ENCODE results near the gene NKAIN1.
"Not testable (repeated sequence)": the region's sequence is repeated elsewhere in the genome, so short reads cannot be mapped to it uniquely, and the experiment has no call there.

NKAIN1 gene

GRCh38 chr1:31239653-31240241, at the start of gene NKAIN1:
TSS of gene NKAIN1 (minus strand) at chr1:31239887. CDS start at chr1:31239547, 340 bp downstream.
- H3K27ac ChIP-seq: no peak within 1 kb of the TSS

GRCh38 chr1:31289021-31289420, 49.3 kb upstream of the NKAIN1 start:
- H3K27ac ChIP-seq: no peak overlapping the region
- no peak for TF ChIP-seq CTCF (conservative IDR thresholded peaks at IDR 0.05)
- TF ChIP-seq ZFX (IDR thresholded peaks at IDR 0.05): no peak

More at GRCh38 chr1:31239653-31240241, at the start of gene NKAIN1:
- no peak for TF ChIP-seq CTCF (conservative IDR thresholded peaks at IDR 0.05)
- no peak for TF ChIP-seq ZFX (IDR thresholded peaks at IDR 0.05)

- not testable (repeated sequence) for H3K27ac ChIP-seq
Observed at GRCh38 chr1:31287791-31288190, 48.1 kb upstream of the NKAIN1 start.

GRCh38 chr1:31282426-31282825, 42.7 kb upstream of the NKAIN1 start:
- not testable (repeated sequence) for H3K27ac ChIP-seq

GRCh38 chr1:31273619-31274018, 33.9 kb upstream of the NKAIN1 start:
- no peak overlapping the region for H3K27ac ChIP-seq

GRCh38 chr1:31272369-31272768, 32.7 kb upstream of the NKAIN1 start:
- no peak overlapping the region for H3K27ac ChIP-seq

More at GRCh38 chr1:31273619-31274018, 33.9 kb upstream of the NKAIN1 start:
- TF ChIP-seq ZFX (IDR thresholded peaks at IDR 0.05): no peak
- TF ChIP-seq CTCF (conservative IDR thresholded peaks at IDR 0.05): no peak

GRCh38 chr1:31266547-31266946, 26.9 kb upstream of the NKAIN1 start:
- H3K27ac ChIP-seq: no peak overlapping the region

More at GRCh38 chr1:31272369-31272768, 32.7 kb upstream of the NKAIN1 start:
- TF ChIP-seq CTCF (conservative IDR thresholded peaks at IDR 0.05) (no peak), ZFX (IDR thresholded peaks at IDR 0.05) (no peak)

GRCh38 chr1:31264790-31265386, 25.2 kb upstream of the NKAIN1 start:
- no peak overlapping the region for H3K27ac ChIP-seq
- TF ChIP-seq CTCF (conservative IDR thresholded peaks at IDR 0.05) (no peak), ZFX (IDR thresholded peaks at IDR 0.05) (no peak)

More at GRCh38 chr1:31266547-31266946, 26.9 kb upstream of the NKAIN1 start:
- TF ChIP-seq CTCF (conservative IDR thresholded peaks at IDR 0.05) (no peak), ZFX (IDR thresholded peaks at IDR 0.05) (no peak)

Data from C4-2B (cell line).